GM12873 (cell line): ENCODE measurements around the gene VEZF1.

Experiments used
- TF ChIP-seq, protein P1 (sequence below): IDR thresholded peaks from 2 replicates; pipeline ENCODE4 v1.5.1; 2012; ENCODE audit warnings: low read depth, mild to moderate bottlenecking, moderate library complexity, low read length, control low read depth; ENCODE audit not compliant: insufficient read depth; ENCODE audit errors: missing control alignments

VEZF1 gene

GRCh38 chr17:57986841-57987580 lies 1.0 kb downstream of the VEZF1 start:
- TF ChIP-seq, protein P1, sequence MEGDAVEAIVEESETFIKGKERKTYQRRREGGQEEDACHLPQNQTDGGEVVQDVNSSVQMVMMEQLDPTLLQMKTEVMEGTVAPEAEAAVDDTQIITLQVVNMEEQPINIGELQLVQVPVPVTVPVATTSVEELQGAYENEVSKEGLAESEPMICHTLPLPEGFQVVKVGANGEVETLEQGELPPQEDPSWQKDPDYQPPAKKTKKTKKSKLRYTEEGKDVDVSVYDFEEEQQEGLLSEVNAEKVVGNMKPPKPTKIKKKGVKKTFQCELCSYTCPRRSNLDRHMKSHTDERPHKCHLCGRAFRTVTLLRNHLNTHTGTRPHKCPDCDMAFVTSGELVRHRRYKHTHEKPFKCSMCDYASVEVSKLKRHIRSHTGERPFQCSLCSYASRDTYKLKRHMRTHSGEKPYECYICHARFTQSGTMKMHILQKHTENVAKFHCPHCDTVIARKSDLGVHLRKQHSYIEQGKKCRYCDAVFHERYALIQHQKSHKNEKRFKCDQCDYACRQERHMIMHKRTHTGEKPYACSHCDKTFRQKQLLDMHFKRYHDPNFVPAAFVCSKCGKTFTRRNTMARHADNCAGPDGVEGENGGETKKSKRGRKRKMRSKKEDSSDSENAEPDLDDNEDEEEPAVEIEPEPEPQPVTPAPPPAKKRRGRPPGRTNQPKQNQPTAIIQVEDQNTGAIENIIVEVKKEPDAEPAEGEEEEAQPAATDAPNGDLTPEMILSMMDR, result no peak

DNA sequence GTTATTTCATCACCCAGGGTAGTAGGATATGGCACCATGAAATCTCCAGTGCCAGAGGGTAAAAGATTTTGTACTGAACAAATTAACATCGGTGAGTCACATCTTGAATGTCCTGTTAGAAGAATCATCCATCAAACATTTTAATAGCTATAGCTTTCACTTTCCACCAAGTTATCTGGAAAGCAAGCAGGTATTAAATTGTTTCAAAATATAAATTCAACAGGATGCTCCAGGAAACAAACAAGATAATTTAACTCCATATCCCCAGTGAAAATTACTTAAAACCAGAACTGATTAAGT lies 2.4 kb downstream of the VEZF1 start:
- TF ChIP-seq, protein P1, result no peak

- TF ChIP-seq, protein P1, result no peak
Measured at GRCh38 chr17:57984936-57985674, 2.9 kb downstream of the VEZF1 start.

GRCh38 chr17:57984261-57984890 lies 3.7 kb downstream of the VEZF1 start:
- TF ChIP-seq, protein P1, result no peak

- TF ChIP-seq, protein P1, result no peak
Measured at GRCh38 chr17:57983446-57983845, 4.6 kb downstream of the VEZF1 start.

GRCh38 chr17:57982452-57983170 lies 5.4 kb downstream of the VEZF1 start:
- TF ChIP-seq, protein P1, result no peak

DNA sequence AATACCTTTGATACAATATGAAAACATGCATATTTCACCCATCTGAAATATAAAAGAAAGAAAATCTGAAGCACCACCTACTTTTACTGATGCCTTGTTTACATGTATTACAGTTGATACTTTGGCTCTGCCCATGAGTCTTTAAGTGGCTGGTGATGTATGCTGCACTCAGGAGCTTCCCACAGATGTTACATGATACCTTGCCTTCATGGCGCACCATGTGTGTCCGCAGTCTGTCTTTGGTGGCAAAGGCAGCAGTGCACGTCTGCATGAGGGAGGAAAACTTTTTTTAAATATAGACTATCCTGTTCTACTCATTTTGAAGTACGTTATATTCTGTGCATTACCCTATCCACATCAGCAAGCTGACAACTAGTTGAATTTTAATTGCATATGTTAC lies 7.5 kb downstream of the VEZF1 start:
- TF ChIP-seq, protein P1, result no peak
